ENCODE data around the gene PON1. TPM values are rescaled to one million over a fixed set of nuclear protein-coding genes. Genes with fewer than 3 reads are reported as not detected.

PON1 gene
- total and polyA plus RNA-seq, 2 of the 8 experiments (the other 6 are each of a cell fraction or from before 2014, with no cell fraction given) = not detected

DNA sequence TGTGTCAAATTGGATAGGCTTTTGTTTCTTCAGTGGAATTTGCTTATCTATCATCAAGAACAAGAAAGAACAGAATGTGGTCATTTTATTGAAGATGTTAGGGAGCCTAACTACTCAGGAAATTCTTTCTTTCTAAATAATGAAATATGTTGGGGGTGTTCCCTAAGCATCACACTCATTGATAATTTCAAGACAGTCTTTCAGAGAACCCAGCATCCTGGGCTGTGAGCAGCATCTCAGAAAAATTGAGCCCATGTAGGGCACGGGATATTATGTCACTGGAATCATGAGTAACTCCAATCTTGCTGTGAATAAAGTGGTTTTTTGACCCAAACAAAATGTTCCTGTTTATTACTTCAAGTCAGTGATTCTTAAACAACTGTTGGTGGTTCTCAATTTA is 27.3 kb downstream of the PON1 start (continued):
- no peak for TF ChIP-seq CHD7 (IDR thresholded peaks at IDR 0.05; ENCODE audit: insufficient replicate concordance, low read length)
- no peak for TF ChIP-seq POLR2AphosphoS5 (IDR thresholded peaks at IDR 0.05; ENCODE audit: low read depth, low read length)
- TF ChIP-seq, protein P1, sequence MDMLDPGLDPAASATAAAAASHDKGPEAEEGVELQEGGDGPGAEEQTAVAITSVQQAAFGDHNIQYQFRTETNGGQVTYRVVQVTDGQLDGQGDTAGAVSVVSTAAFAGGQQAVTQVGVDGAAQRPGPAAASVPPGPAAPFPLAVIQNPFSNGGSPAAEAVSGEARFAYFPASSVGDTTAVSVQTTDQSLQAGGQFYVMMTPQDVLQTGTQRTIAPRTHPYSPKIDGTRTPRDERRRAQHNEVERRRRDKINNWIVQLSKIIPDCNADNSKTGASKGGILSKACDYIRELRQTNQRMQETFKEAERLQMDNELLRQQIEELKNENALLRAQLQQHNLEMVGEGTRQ (IDR thresholded peaks at IDR 0.05; ENCODE audit: low read length) = no peak
- no peak for TF ChIP-seq SP2 (IDR thresholded peaks at IDR 0.05; ENCODE audit: low read length)

Measured in H1 (cell line).